ENCODE measurements around the gene RNF2. TPM values are rescaled to one million over a fixed set of nuclear protein-coding genes. Genes with fewer than 3 reads are reported as not detected.

Gene RNF2
- total RNA-seq, 2 donors from 2014 or later: 16.9 to 33.1 TPM

DNA sequence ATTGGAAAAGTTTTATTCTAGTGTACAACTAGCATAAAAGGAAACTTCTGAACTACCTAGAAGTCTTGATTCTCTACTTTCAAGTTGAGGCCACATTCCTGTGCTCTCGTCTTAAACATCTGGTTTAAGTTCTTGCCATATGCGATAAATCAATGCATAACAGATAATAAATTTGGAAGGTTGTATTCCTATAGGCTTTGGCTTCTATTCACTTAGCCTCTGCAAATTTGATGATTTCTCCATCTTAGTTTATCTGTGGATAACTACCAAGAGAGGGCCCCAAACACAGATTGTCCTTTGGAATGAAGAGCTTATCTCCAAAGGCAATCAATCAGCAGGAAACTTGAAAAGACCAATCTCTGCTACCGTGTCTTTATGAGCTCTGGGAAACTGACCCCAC is 11.7 kb upstream of the RNF2 start:
- TF ChIP-seq, protein P1, sequence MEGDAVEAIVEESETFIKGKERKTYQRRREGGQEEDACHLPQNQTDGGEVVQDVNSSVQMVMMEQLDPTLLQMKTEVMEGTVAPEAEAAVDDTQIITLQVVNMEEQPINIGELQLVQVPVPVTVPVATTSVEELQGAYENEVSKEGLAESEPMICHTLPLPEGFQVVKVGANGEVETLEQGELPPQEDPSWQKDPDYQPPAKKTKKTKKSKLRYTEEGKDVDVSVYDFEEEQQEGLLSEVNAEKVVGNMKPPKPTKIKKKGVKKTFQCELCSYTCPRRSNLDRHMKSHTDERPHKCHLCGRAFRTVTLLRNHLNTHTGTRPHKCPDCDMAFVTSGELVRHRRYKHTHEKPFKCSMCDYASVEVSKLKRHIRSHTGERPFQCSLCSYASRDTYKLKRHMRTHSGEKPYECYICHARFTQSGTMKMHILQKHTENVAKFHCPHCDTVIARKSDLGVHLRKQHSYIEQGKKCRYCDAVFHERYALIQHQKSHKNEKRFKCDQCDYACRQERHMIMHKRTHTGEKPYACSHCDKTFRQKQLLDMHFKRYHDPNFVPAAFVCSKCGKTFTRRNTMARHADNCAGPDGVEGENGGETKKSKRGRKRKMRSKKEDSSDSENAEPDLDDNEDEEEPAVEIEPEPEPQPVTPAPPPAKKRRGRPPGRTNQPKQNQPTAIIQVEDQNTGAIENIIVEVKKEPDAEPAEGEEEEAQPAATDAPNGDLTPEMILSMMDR (IDR thresholded peaks at IDR 0.05): no peak
- TF ChIP-seq POLR2A (IDR thresholded peaks at IDR 0.05) (no peak), POLR2AphosphoS5 (IDR thresholded peaks at IDR 0.05) (no peak)
- Histone ChIP-seq H3K36me3 (no peaks in the 10 kb centered on the region), H3K27me3 (replicated peaks; ENCODE audit: insufficient read depth) (no peaks in the 10 kb centered on the region), H3K27ac (no peak overlapping the region), H3K4me3 (no peak overlapping the region), H3K4me1 (replicated peaks) (no peaks in the 10 kb centered on the region), H3K9me3 (no peaks in the 10 kb centered on the region)
- no peak for DNase-seq (ENCODE audit: low spot score)
- WGBS: 63% methylated on average over 3 of the region's 3 CpGs
- intact Hi-C loops (cut with DNase I): no loop called here

DNA sequence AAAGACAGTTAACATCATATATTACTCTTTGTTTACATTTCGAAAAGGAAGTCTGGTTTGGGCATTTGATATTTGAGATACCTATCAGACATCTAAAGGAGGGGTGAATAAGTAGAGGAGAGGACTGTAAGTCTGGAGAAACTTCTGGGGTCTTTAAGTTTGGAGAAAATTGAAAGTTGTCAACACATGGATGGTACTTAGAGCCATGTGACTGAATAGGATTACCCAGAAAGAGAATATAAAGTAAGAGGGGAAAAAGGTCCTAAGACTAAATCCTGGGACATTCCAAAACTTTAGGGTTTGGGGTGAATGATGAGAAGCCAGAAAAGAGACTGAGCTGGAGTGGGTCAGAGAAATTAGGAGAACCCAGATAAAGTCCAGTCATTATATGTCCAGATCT is 10.1 kb upstream of the RNF2 start:
- intact Hi-C loops (cut with DNase I): no loop called here
- TF ChIP-seq, protein P1 (IDR thresholded peaks at IDR 0.05): no peak
- Histone ChIP-seq H3K27ac (no peak overlapping the region), H3K36me3 (no peaks in the 10 kb centered on the region), H3K27me3 (replicated peaks; ENCODE audit: insufficient read depth) (no peaks in the 10 kb centered on the region), H3K4me3 (no peak overlapping the region), H3K9me3 (no peaks in the 10 kb centered on the region), H3K4me1 (replicated peaks) (no peaks in the 10 kb centered on the region)
- no peak for DNase-seq (ENCODE audit: low spot score)
- WGBS: 61% methylated on average over 1 of the region's 1 CpG

DNA sequence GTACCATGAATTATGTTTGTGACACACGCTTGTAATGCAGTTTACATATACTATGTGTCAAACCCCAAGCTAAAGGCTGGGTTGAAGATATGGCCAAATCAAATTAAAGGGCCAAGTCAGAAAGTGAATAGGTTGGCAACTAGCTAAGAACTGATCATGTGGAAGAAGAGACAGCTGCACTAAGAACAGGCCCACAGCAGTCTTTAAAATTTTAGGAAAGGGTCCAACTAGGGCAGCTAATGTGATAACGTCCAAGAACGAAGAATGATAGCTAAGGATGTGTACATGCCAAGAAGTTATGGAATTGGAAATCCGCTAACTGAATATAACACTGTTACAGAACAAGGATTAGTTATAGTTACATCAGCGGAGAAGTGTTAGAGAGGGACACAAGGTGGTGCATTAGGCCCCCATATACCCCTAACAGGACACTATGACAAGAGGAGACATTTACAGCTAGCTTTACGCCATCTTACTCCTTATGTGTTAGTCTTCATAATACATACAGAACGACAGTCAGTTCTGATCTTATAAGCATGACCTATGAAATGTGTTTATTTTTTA is 6.5 kb upstream of the RNF2 start:
- WGBS: 93% methylated on average over 7 of the region's 7 CpGs
- Histone ChIP-seq H3K4me3 (no peak overlapping the region), H3K4me1 (replicated peaks) (no peaks in the 10 kb centered on the region), H3K27me3 (replicated peaks; ENCODE audit: insufficient read depth) (no peaks in the 10 kb centered on the region), H3K27ac (no peak overlapping the region), H3K36me3 (no peaks in the 10 kb centered on the region), H3K9me3 (no peaks in the 10 kb centered on the region)
- intact Hi-C loops (cut with DNase I): no loop called here
- no peak for TF ChIP-seq POLR2AphosphoS5 (IDR thresholded peaks at IDR 0.05)
- TF ChIP-seq POLR2A (IDR thresholded peaks at IDR 0.05): no peak
- TF ChIP-seq, protein P1 (IDR thresholded peaks at IDR 0.05): no peak
- DNase-seq (ENCODE audit: low spot score): no peak

DNA sequence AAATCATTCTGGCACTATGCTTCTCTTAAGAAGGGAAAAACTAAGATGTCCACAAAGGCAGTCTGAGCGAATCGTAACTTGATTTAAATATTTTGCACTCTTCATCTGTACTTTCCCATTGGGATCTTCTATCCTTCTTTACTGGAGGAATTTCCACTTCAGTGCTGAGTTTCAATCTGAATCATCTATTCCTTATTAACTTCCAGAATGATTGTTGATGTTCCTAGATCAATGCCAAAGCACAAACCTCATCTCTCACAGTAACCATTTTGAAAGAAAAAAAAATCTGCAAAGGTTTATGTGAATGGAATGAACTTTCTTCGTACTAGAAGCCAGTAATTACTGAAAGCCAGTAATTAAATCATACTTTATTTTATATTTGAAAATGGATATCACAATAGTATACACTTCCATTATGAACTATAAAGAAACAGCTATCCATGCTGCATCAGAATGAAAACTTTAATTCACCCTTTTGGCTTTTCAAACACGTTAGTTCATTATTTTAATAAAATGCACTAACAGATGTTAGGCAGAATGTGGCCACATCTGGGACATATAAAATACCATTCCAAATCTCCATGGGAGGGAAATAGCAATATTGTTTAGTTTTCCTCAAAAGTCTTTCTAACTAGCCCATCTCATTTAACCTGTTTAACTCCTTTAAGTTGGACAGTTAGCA is 5.5 kb upstream of the RNF2 start:
- Histone ChIP-seq H3K4me1 (replicated peaks) (no peaks in the 10 kb centered on the region), H3K9me3 (no peaks in the 10 kb centered on the region), H3K27ac (no peak overlapping the region), H3K36me3 (no peaks in the 10 kb centered on the region), H3K27me3 (replicated peaks; ENCODE audit: insufficient read depth) (no peaks in the 10 kb centered on the region), H3K4me3 (no peak overlapping the region)
- DNase-seq (ENCODE audit: low spot score): no peak
- 56% methylated on average over 4 of the region's 4 CpGs for WGBS
- TF ChIP-seq, protein P1 (IDR thresholded peaks at IDR 0.05): no peak
- no peak for TF ChIP-seq POLR2A (IDR thresholded peaks at IDR 0.05)
- TF ChIP-seq POLR2AphosphoS5 (IDR thresholded peaks at IDR 0.05): no peak
- intact Hi-C loops (cut with DNase I): no loop called here

DNA sequence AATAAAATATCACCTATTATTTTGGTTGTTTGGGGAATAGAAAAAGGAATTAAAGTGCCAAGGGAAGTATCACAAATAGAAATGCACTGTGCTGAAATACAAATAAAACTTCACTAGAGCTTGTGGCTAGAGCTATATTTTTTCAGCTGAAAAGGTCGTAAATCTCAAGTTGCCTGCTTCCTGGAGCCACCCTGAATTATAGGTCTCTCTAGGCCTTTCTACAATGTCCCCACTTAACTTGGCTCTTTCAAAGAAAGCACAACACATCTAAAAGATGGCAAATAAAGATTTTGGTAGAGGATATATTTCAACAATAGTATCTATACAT is 5.0 kb upstream of the RNF2 start:
- no peaks in the 10 kb centered on the region for H3K9me3 ChIP-seq
- TF ChIP-seq POLR2A (IDR thresholded peaks at IDR 0.05) (no peak), POLR2AphosphoS5 (IDR thresholded peaks at IDR 0.05) (no peak)
- TF ChIP-seq, protein P1 (IDR thresholded peaks at IDR 0.05): no peak
- no peaks in the 10 kb centered on the region for H3K4me1 ChIP-seq (replicated peaks)
- H3K4me3 ChIP-seq: no peak overlapping the region
- H3K36me3 ChIP-seq: no peaks in the 10 kb centered on the region
- DNase-seq (ENCODE audit: low spot score): no peak
- H3K27me3 ChIP-seq (replicated peaks; ENCODE audit: insufficient read depth): no peaks in the 10 kb centered on the region
- intact Hi-C loops (cut with DNase I): no loop called here
- WGBS: 20% methylated on average over 1 of the region's 1 CpG
- H3K27ac ChIP-seq: no peak overlapping the region

Data from prostate gland (tissue), 2 donors.